Activated CD4-positive, alpha-beta memory T cell treated with anti-CD3 and anti-CD28 coated beads, Interleukin-2, amount 10 ng/mL, durations not matched to agents 7 days and 5 days (primary cell): ENCODE measurements around the gene PRKCQ. TPM values are rescaled to one million over a fixed set of nuclear protein-coding genes. Genes with fewer than 3 reads are reported as not detected.

Source experiments
- CTCF ChIA-PET: fragments of 350-600 bp; sonication (Branson Sonifier 250); formaldehyde crosslinking; loops from one replicate; lab custom pipeline; 2021; ENCODE audit warnings: antibody characterized with exemption, inconsistent platforms; lab: Charles Lee
- POLR2A ChIA-PET: fragments of 350-600 bp; sonication (Branson Sonifier 250); formaldehyde crosslinking; loops from one replicate; lab custom pipeline; 2021; ENCODE audit warnings: antibody characterized with exemption; lab: Charles Lee
- DNase-seq: peaks from one replicate; pipeline ENCODE4 v3.0.0-alpha.2; 2020
- H3K27ac Mint-ChIP-seq: one replicate; pipeline ENCODE4 v1.8.0; 2021; ENCODE audit warnings: mild to moderate bottlenecking, mixed read lengths
- H3K27me3 Mint-ChIP-seq: one replicate; pipeline ENCODE4 v1.8.0; 2021; ENCODE audit warnings: mixed read lengths
- H3K36me3 Mint-ChIP-seq: one replicate; pipeline ENCODE4 v1.8.0; 2021; ENCODE audit warnings: low read depth, mixed read lengths
- H3K4me1 Mint-ChIP-seq: one replicate; pipeline ENCODE4 v1.8.0; 2021; ENCODE audit warnings: mixed read lengths
- H3K4me3 Mint-ChIP-seq: one replicate; pipeline ENCODE4 v1.8.0; 2021; ENCODE audit warnings: mild to moderate bottlenecking, mixed read lengths
- H3K9me3 Mint-ChIP-seq: one replicate; pipeline ENCODE4 v1.8.0; 2021; ENCODE audit warnings: mixed read lengths
- total RNA-seq, 2 experiments: library from RNA; stranded (reverse); gene quantifications; one replicate each; pipeline ENCODE4 v1.2.3, GENCODE V29; 2021

PRKCQ gene
- total RNA-seq, 2 experiments from 2014 or later: 69.3 to 70.6 TPM

- ChIA-PET CTCF (no interaction called here), POLR2A (no interaction called here)
- no peaks in the 10 kb centered on the region for H3K27me3 Mint-ChIP-seq
- H3K9me3 Mint-ChIP-seq: no peaks in the 10 kb centered on the region
- H3K36me3 Mint-ChIP-seq: peaks cover 72% of the 10 kb centered on the region
- H3K27ac Mint-ChIP-seq: no peak overlapping the region
- H3K4me1 Mint-ChIP-seq: no peaks in the 10 kb centered on the region
- no peak for DNase-seq
- H3K4me3 Mint-ChIP-seq: no peak overlapping the region
Observed at GRCh38 chr10:6430423-6430980, 149.6 kb downstream of the PRKCQ start.

- H3K36me3 Mint-ChIP-seq: peaks cover 63% of the 10 kb centered on the region
Observed at GRCh38 chr10:6427357-6427959, 152.6 kb downstream of the PRKCQ start.

GRCh38 chr10:6426317-6426716 is 153.8 kb downstream of the PRKCQ start:
- Mint-ChIP-seq H3K36me3 (peaks cover 55% of the 10 kb centered on the region), H3K4me1 (peaks cover 7% of the 10 kb centered on the region), H3K27ac (no peak overlapping the region), H3K9me3 (no peaks in the 10 kb centered on the region), H3K4me3 (no peak overlapping the region), H3K27me3 (no peaks in the 10 kb centered on the region)
- no peak for DNase-seq
- POLR2A ChIA-PET: no interaction called here
- CTCF ChIA-PET: no interaction called here

More at GRCh38 chr10:6427357-6427959, 152.6 kb downstream of the PRKCQ start:
- CTCF ChIA-PET: no interaction called here
- Mint-ChIP-seq H3K9me3 (no peaks in the 10 kb centered on the region), H3K27me3 (no peaks in the 10 kb centered on the region), H3K4me3 (no peak overlapping the region), H3K4me1 (peaks cover 7% of the 10 kb centered on the region), H3K27ac (no peak overlapping the region)
- no peak for DNase-seq
- POLR2A ChIA-PET: no interaction called here

- no peaks in the 10 kb centered on the region for H3K27me3 Mint-ChIP-seq
Observed at GRCh38 chr10:6423413-6424170, 156.5 kb downstream of the PRKCQ start.

GRCh38 chr10:6423004-6423403 is 157.1 kb downstream of the PRKCQ start:
- H3K4me3 Mint-ChIP-seq: no peak overlapping the region
- no peak for DNase-seq
- CTCF ChIA-PET: no interaction called here
- H3K27me3 Mint-ChIP-seq: no peaks in the 10 kb centered on the region
- peaks cover 36% of the 10 kb centered on the region for H3K36me3 Mint-ChIP-seq
- no peaks in the 10 kb centered on the region for H3K9me3 Mint-ChIP-seq
- POLR2A ChIA-PET: no interaction called here
- no peak overlapping the region for H3K27ac Mint-ChIP-seq
- peaks cover 7% of the 10 kb centered on the region for H3K4me1 Mint-ChIP-seq

More at GRCh38 chr10:6423413-6424170, 156.5 kb downstream of the PRKCQ start:
- POLR2A ChIA-PET: no interaction called here
- Mint-ChIP-seq H3K9me3 (no peaks in the 10 kb centered on the region), H3K4me3 (no peak overlapping the region), H3K27ac (peak overlapping the region; percentile 4), H3K36me3 (peaks cover 42% of the 10 kb centered on the region), H3K4me1 (peaks cover 7% of the 10 kb centered on the region)
- DNase-seq: no peak
- CTCF ChIA-PET: no interaction called here

GRCh38 chr10:6418613-6419216 is 161.4 kb downstream of the PRKCQ start:
- CTCF ChIA-PET: interaction anchor here (1.1 to 2.3 kb wide), 4 partner anchors 12 to 261 kb away, joined by 4 to 9 read pairs (median 4); no protein-coding TSS in a partner anchor
- peaks cover 5% of the 10 kb centered on the region for H3K4me1 Mint-ChIP-seq
- H3K27ac Mint-ChIP-seq: no peak overlapping the region
- H3K4me3 Mint-ChIP-seq: no peak overlapping the region
- POLR2A ChIA-PET: interaction anchor here (1.3 kb wide), 1 partner anchor 165 kb away, joined by 3 read pairs; no protein-coding TSS in a partner anchor
- no peaks in the 10 kb centered on the region for H3K9me3 Mint-ChIP-seq
- no peaks in the 10 kb centered on the region for H3K27me3 Mint-ChIP-seq
- H3K36me3 Mint-ChIP-seq: peaks cover 8% of the 10 kb centered on the region
- DNase-seq: no peak

- no peaks in the 10 kb centered on the region for H3K27me3 Mint-ChIP-seq
- H3K36me3 Mint-ChIP-seq: peaks cover 6% of the 10 kb centered on the region
- POLR2A ChIA-PET: interaction anchor here (1.1 to 1.3 kb wide), 2 partner anchors 165 to 225 kb away, joined by 3 read pairs; no protein-coding TSS in a partner anchor
- no peaks in the 10 kb centered on the region for H3K9me3 Mint-ChIP-seq
- no peak for DNase-seq
- no peak overlapping the region for H3K27ac Mint-ChIP-seq
- no peak overlapping the region for H3K4me3 Mint-ChIP-seq
- CTCF ChIA-PET: interaction anchor here (0.8 to 2.3 kb wide), 5 partner anchors 11 to 262 kb away, joined by 3 to 9 read pairs (median 4); no protein-coding TSS in a partner anchor
- peaks cover 3% of the 10 kb centered on the region for H3K4me1 Mint-ChIP-seq
Observed at GRCh38 chr10:6418167-6418566, 161.9 kb downstream of the PRKCQ start.

GRCh38 chr10:6416892-6417512 is 163.1 kb downstream of the PRKCQ start:
- Mint-ChIP-seq H3K4me1 (no peaks in the 10 kb centered on the region), H3K9me3 (no peaks in the 10 kb centered on the region), H3K4me3 (no peak overlapping the region), H3K27ac (no peak overlapping the region), H3K27me3 (no peaks in the 10 kb centered on the region), H3K36me3 (peaks cover 6% of the 10 kb centered on the region)
- CTCF ChIA-PET: interaction anchor here (0.7 to 2.3 kb wide), 8 partner anchors 165 to 263 kb away, joined by 3 to 9 read pairs (median 4); no protein-coding TSS in a partner anchor
- POLR2A ChIA-PET: interaction anchor here (1.1 kb wide), 1 partner anchor 226 kb away, joined by 3 read pairs; no protein-coding TSS in a partner anchor
- DNase-seq: no peak

- H3K4me3 Mint-ChIP-seq: no peak overlapping the region
- no peak for DNase-seq
- POLR2A ChIA-PET: interaction anchor here (1.6 to 2.9 kb wide), 2 partner anchors 173 to 209 kb away, joined by 7 to 16 read pairs; partner anchors contain the start of gene PFKFB3
- CTCF ChIA-PET: interaction anchor here (0.7 to 4.0 kb wide), 11 partner anchors 8 to 268 kb away, joined by 3 to 41 read pairs (median 5); partner anchors contain the start of gene PFKFB3
- no peaks in the 10 kb centered on the region for H3K27me3 Mint-ChIP-seq
- H3K27ac Mint-ChIP-seq: peak overlapping the region; percentile 21
- peaks cover 14% of the 10 kb centered on the region for H3K36me3 Mint-ChIP-seq
- H3K9me3 Mint-ChIP-seq: no peaks in the 10 kb centered on the region
- peaks cover 43% of the 10 kb centered on the region for H3K4me1 Mint-ChIP-seq
Observed at GRCh38 chr10:6411436-6411835, 168.6 kb downstream of the PRKCQ start.

GRCh38 chr10:6410830-6411229 is 169.2 kb downstream of the PRKCQ start:
- H3K4me1 Mint-ChIP-seq: peaks cover 49% of the 10 kb centered on the region
- H3K36me3 Mint-ChIP-seq: peaks cover 14% of the 10 kb centered on the region
- H3K27me3 Mint-ChIP-seq: no peaks in the 10 kb centered on the region
- DNase-seq: no peak
- no peaks in the 10 kb centered on the region for H3K9me3 Mint-ChIP-seq
- POLR2A ChIA-PET: interaction anchor here (0.8 to 2.9 kb wide), 15 partner anchors 9 to 270 kb away, joined by 3 to 16 read pairs (median 4); partner anchors contain the start of gene PFKFB3
- H3K27ac Mint-ChIP-seq: peak overlapping the region; percentile 88
- CTCF ChIA-PET: interaction anchor here (0.7 to 4.0 kb wide), 18 partner anchors 10 to 323 kb away, joined by 3 to 41 read pairs (median 6); partner anchors contain the start of genes PFKFB3 and PRKCQ
- H3K4me3 Mint-ChIP-seq: no peak overlapping the region

- ChIA-PET CTCF (interaction anchor here (0.6 to 4.0 kb wide), 27 partner anchors 9 to 324 kb away, joined by 3 to 41 read pairs (median 4); partner anchors contain the start of genes PFKFB3 and PRKCQ), POLR2A (interaction anchor here (0.5 to 2.9 kb wide), 26 partner anchors 8 to 320 kb away, joined by 3 to 16 read pairs (median 4); partner anchors contain the start of gene PFKFB3)
- peaks cover 54% of the 10 kb centered on the region for H3K4me1 Mint-ChIP-seq
- peak; percentile 67 for DNase-seq
- peak overlapping the region; percentile 68 for H3K4me3 Mint-ChIP-seq
- peaks cover 2% of the 10 kb centered on the region for H3K27me3 Mint-ChIP-seq
- H3K27ac Mint-ChIP-seq: peak overlapping the region; percentile 88
- no peaks in the 10 kb centered on the region for H3K9me3 Mint-ChIP-seq
- peaks cover 14% of the 10 kb centered on the region for H3K36me3 Mint-ChIP-seq
Observed at GRCh38 chr10:6409971-6410643, 170.0 kb downstream of the PRKCQ start.
